ENCODE data around the gene SYF2. TPM values are rescaled to one million over a fixed set of nuclear protein-coding genes. Genes with fewer than 3 reads are reported as not detected.

Gene SYF2
- total RNA-seq, 1 donor from 2014 or later = 39.1 TPM

DNA sequence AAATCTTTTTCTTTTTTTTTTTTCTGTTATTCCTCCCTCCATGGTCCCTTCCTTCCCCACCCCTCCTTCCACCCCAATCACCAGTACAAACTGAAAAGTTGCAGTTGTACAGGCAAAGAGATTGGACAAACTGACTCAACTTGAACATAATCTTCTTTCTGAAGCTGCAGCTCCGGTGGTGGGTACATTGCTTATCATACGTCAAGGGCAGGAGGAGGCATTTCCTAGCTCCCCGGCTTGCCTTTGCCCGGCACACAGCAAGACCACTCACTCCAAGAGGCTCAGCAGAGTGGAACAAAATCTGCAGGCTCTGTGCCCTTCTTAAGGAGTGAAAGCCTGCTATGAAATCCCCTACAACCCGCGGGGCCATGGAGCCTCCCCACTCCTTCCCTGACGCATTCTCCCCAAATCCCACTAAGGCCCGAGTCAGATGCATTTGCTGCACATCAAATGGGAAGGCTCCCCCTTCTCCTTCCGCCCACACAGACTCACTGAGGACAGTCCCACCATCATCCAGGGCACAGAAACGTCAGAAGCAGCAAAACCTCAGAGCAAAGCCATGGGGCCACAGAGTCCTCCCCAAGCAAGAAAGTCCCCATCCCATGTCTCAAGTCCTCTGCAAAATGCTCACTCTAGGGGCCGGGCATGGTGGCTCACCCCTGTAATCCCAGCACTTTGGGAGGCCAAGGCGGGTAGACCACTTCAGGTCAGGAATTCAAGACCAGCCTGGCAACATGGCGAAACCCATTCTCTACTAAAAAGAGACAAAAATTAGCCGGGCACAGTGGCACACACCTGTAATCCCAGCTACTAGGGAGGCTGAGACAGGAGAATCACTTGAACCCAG is 45.9 kb downstream of the SYF2 start:
- intact Hi-C loops (cut with micrococcal nuclease) = no loop called here

DNA sequence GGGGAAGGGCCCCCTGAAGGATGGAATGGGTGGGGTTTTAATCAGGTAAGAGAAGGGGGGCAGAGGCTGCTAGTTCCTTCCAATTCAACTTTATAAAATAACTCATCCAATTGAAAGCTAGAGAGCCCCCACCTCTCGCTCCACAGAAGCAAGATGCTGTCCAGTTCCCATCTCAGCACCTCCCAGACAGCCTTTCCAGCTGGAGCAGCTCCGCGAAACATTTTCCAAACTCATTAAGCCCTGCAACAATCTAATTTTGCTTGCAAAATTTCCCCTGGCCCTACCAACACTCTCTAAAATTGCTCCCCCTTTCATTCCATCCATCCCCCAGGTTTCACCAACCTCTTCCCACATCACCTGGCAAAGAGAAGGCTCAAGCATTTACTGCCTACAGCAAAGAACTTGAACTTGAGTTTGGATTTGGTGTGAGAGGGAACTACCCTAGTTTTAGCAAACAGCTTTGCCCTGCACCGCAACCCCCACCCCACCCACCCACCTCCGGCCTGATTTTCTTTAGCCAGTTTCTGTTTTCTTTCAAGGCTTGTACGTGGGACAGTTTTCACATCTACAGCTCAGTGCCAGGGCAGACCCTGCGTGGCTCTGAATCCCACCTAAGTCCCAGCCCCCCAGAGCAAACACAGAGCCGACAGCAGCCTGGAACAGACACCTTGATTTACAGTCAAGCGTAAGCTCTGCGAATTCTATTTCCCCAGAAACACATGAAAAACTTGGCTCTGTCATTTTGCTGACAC is 46.7 kb downstream of the SYF2 start:
- intact Hi-C loops (cut with micrococcal nuclease) = no loop called here

GRCh38 chr1:25184001-25184762 is 48.1 kb downstream of the SYF2 start:
- intact Hi-C loops (cut with micrococcal nuclease) = no loop called here

GRCh38 chr1:25183126-25183980 is 48.9 kb downstream of the SYF2 start:
- intact Hi-C loops (cut with micrococcal nuclease) = no loop called here

GRCh38 chr1:25182629-25183028 is 49.7 kb downstream of the SYF2 start:
- intact Hi-C loops (cut with micrococcal nuclease) = no loop called here

GRCh38 chr1:25180996-25181395 is 51.3 kb downstream of the SYF2 start:
- intact Hi-C loops (cut with micrococcal nuclease) = no loop called here

DNA sequence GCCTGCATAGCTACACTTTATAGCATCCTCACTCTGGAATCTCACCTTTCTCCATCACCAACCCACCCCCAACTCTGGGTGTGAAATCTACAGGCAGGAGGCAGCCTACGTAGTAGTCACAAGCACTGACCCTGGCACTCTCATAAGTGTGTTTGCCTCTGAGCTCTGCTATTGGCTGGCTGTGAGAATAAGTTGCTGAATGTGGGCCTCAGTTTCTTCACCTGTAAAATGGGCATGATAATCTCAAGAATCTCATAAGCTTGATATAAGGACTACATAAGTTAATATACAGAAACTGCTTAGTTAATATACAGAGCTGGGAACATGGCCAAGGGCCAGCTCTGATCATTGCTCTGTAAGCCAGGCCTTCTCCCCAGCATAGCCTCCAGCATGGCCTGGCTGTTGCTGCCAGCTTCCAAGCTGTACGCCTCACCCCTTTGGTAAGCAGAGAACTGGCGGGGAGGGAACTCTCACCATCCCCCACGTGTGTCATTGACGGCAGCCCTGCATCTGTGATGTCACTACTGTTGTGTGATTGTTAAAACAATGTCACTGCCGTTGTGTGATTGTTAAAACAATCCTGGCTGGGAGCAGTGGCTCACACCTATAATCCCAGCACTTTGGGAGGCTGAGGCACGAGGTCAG is 53.3 kb downstream of the SYF2 start:
- intact Hi-C loops (cut with micrococcal nuclease) = no loop called here

GRCh38 chr1:25174730-25175612 is 57.3 kb downstream of the SYF2 start:
- intact Hi-C loops (cut with micrococcal nuclease) = no loop called here

DNA sequence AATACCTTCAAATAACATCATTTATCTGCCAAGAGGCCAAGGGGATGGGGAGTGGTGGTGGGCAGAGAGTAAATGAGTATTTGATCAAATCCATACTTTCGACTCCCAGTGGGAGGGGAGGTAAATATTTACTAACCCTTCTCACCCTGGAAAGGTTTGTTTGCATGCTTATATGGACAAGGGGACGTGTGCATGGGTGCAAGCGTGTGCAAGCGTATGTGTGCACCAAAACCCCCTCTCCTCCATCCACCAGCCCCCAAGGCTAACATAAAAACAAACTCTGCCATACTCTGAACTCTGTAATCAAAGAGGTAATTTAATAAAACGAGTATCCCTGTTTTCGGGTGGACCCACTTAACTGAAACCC is 58.0 kb downstream of the SYF2 start:
- intact Hi-C loops (cut with micrococcal nuclease) = no loop called here

DNA sequence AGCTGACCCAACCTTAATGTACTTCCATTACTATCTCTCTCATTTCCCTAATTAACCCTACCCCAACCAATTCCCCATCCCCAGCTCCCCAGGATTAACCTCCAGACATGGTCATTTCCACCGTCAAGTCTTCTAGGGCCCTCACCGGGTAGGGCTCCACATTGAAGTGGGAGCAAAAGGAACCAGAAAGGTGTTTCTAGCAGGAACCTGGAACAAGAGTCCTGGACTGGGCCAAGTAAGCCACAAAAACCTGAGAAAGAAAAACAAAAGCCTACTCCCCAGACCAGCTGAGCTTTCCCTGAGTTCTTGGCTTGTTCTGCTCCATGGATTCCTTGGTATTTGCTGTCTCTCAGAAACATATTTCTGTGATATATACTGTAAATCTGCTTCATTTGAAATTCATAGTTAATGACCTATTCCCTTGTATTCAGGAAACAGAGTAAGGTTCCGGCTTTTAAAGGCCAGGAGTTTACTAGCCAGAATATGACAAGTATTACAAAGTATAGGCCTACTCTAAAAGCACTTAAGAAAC is 58.4 kb downstream of the SYF2 start:
- intact Hi-C loops (cut with micrococcal nuclease) = no loop called here

Other genes starting within 250 kb of the SYF2 start
- gene RSRP1, start 15.0 kb upstream of the SYF2 start, total RNA-seq = 206 and 210 TPM in 2 replicates
- gene RHD, start 40.0 kb upstream of the SYF2 start, total RNA-seq = not detected in 2 replicates
- gene TMEM50A, start 105.8 kb upstream of the SYF2 start, total RNA-seq = 151 and 156 TPM in 2 replicates
- gene RHCE, start 188.3 kb upstream of the SYF2 start, total RNA-seq = 0.22 TPM in 1 of 2 replicates, not detected in the other
- 23.1 and 23.6 TPM in 2 replicates for gene MACO1, start 198.4 kb upstream of the SYF2 start, total RNA-seq